Measurements from ENCODE around the gene HBA1. TPM values are rescaled to one million over a fixed set of nuclear protein-coding genes. Genes with fewer than 3 reads are reported as not detected.

Gene HBA1
- total and polyA plus RNA-seq, 9 of the 15 experiments (the other 6 are each of a cell fraction or from before 2014, with no cell fraction given), result 128 to 2,388 (median 380) TPM

DNA sequence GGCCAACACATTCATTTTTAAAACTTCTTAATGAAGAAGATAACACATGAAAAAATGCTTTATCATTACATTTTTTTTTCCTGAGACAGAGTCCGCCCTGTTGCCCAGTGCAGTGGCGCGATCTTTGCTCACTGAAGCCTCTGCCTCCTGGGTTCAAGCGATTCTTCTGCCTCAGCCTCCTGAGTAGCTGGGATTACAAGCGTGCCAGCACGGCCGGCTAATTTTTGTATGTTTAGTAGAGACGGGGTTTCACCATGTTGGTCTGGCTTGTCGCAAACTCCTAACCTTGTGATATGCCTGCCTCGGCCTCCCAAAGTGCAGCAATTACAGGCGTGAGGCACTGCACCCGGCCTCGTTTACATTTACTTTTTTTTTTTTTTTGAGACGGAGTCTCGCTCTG is 17.0 kb downstream of the HBA1 start:
- Histone ChIP-seq H3K4me2 (ENCODE audit: insufficient read depth, low read length) (no peak overlapping the region), H3K36me3 (ENCODE audit: control insufficient read depth, insufficient read depth, low read length) (peaks cover 96% of the 10 kb centered on the region), H3K27me3 (ENCODE audit: control insufficient read depth in 2 of 2, insufficient read depth in 2 of 2, low read length in 2 of 2) (no peaks in the 10 kb centered on the region), H3K4me3 (no peak overlapping the region), H3K9me3 (replicated peaks; ENCODE audit: control insufficient read depth, insufficient read depth, low read depth, low read length) (peaks cover under 1% of the 10 kb centered on the region; the same call in 1 of the 2 replicates), H3K9ac (ENCODE audit: insufficient read depth in 1 of 2, low read depth in 2 of 2, low read length in 2 of 2) (no peak overlapping the region), H2AFZ (ENCODE audit: low read depth, low read length) (no peak overlapping the region), H3K79me2 (ENCODE audit: control insufficient read depth, insufficient read depth, low read length) (no peaks in the 10 kb centered on the region; the same call in 2 of the 3 replicates), H3K4me1 (replicated peaks in 1 of 2; ENCODE audit: control insufficient read depth in 2 of 2, insufficient read depth in 2 of 2, low read length in 2 of 2) (peaks cover 0 to 5% of the 10 kb centered on the region in 2 experiments; a peak in 2 of 5 replicates), H3K27ac (ENCODE audit: extremely low read depth, low read depth, low read length) (no peak overlapping the region), H3K9me1 (ENCODE audit: control insufficient read depth, insufficient read depth, low read length) (no peaks in the 10 kb centered on the region), H4K20me1 (replicated peaks; ENCODE audit: control insufficient read depth, insufficient read depth, low read length) (no peaks in the 10 kb centered on the region)
- TF ChIP-seq, protein P1, sequence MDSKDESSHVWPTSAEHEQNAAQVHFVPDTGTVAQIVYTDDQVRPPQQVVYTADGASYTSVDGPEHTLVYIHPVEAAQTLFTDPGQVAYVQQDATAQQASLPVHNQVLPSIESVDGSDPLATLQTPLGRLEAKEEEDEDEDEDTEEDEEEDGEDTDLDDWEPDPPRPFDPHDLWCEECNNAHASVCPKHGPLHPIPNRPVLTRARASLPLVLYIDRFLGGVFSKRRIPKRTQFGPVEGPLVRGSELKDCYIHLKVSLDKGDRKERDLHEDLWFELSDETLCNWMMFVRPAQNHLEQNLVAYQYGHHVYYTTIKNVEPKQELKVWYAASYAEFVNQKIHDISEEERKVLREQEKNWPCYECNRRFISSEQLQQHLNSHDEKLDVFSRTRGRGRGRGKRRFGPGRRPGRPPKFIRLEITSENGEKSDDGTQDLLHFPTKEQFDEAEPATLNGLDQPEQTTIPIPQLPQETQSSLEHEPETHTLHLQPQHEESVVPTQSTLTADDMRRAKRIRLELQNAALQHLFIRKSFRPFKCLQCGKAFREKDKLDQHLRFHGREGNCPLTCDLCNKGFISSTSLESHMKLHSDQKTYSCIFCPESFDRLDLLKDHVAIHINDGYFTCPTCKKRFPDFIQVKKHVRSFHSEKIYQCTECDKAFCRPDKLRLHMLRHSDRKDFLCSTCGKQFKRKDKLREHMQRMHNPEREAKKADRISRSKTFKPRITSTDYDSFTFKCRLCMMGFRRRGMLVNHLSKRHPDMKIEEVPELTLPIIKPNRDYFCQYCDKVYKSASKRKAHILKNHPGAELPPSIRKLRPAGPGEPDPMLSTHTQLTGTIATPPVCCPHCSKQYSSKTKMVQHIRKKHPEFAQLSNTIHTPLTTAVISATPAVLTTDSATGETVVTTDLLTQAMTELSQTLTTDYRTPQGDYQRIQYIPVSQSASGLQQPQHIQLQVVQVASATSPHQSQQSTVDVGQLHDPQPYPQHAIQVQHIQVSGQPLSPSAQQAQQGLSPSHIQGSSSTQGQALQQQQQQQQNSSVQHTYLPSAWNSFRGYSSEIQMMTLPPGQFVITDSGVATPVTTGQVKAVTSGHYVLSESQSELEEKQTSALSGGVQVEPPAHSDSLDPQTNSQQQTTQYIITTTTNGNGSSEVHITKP (IDR thresholded peaks at IDR 0.05; ENCODE audit: partially characterized antibody), result no peak
- TF ChIP-seq ZNF165 (CRISPR knock-in tag; IDR thresholded peaks at IDR 0.05; ENCODE audit: borderline replicate concordance) (no peak), NFE2 (IDR thresholded peaks at IDR 0.05; ENCODE audit: low read depth) (no peak), FOS (IDR thresholded peaks at IDR 0.05; ENCODE audit: extremely low read depth, insufficient read length) (no peak), ILK (tag; IDR thresholded peaks at IDR 0.05; ENCODE audit: borderline replicate concordance, low read depth) (no peak), MTA3 (IDR thresholded peaks at IDR 0.05; ENCODE audit: borderline replicate concordance) (no peak), RCOR1 (IDR thresholded peaks at IDR 0.05; ENCODE audit: borderline replicate concordance in 1 of 2, low read depth in 2 of 2, low read length in 2 of 2) (no peak), NFIX (CRISPR knock-in tag; IDR thresholded peaks at IDR 0.05; ENCODE audit: low read depth) (no peak), PCBP2 (IDR thresholded peaks at IDR 0.05; ENCODE audit: low read depth, low read length, poor library complexity, severe bottlenecking) (no peak)
- CTCF ChIA-PET (ENCODE audit: low intra/inter-chr PET ratio), result interaction anchor here (0.7 kb wide), 1 partner anchor 165 kb away, joined by 4 read pairs; no protein-coding TSS in a partner anchor
- no peak for DNase-seq (ENCODE audit: extremely low read depth in 1 of 4, low spot score in 3 of 4)
- whole genome bisulfite sequencing (ENCODE audit: insufficient coverage, low coverage, missing lambda C conversion rate), result 95% methylated on average over 15 of the region's 15 CpGs
- BruUV-seq (replicated peaks), result no TSS peak
- no peak for ATAC-seq
- intact Hi-C loops (cut with micrococcal nuclease), result no loop called here
- in situ Hi-C loops (cut with MboI), result no loop called here
- no peak for FAIRE-seq
- POLR2A ChIA-PET, result interaction anchor here (0.6 to 1.0 kb wide), 2 partner anchors 8 to 15 kb away, joined by 3 to 4 read pairs; no protein-coding TSS in a partner anchor
